ENCODE data around the gene EVI5.
"Not testable (repeated sequence)": the region's sequence is repeated elsewhere in the genome, so short reads cannot be mapped to it uniquely, and the experiment has no call there.

Gene EVI5

GRCh38 chr1:92679980-92680379 is 104.9 kb downstream of the EVI5 start:
- no peak for DNase-seq (ENCODE audit: low read depth)

- DNase-seq (ENCODE audit: low read depth) = no peak
These were observed 121.1 kb downstream of the EVI5 start for GRCh38 chr1:92663775-92664174.

GRCh38 chr1:92662048-92662447 is 122.9 kb downstream of the EVI5 start:
- DNase-seq (ENCODE audit: low read depth) = no peak

GRCh38 chr1:92657701-92658100 is 127.2 kb downstream of the EVI5 start:
- DNase-seq (ENCODE audit: low read depth) = no peak

GRCh38 chr1:92655197-92655801 is 129.6 kb downstream of the EVI5 start:
- no peak for DNase-seq (ENCODE audit: low read depth)

GRCh38 chr1:92653605-92654381 is 131.1 kb downstream of the EVI5 start:
- DNase-seq (ENCODE audit: low read depth) = no peak

GRCh38 chr1:92640686-92641085 is 144.2 kb downstream of the EVI5 start:
- not testable (repeated sequence) for DNase-seq (ENCODE audit: low read depth)

- no peak for DNase-seq (ENCODE audit: low read depth)
These were observed 146.4 kb downstream of the EVI5 start for GRCh38 chr1:92638498-92638897.

- not testable (repeated sequence) for DNase-seq (ENCODE audit: low read depth)
These were observed 149.7 kb downstream of the EVI5 start for GRCh38 chr1:92635203-92635602.

- no peak for DNase-seq (ENCODE audit: low read depth)
These were observed 161.6 kb downstream of the EVI5 start for GRCh38 chr1:92623187-92623778.

GRCh38 chr1:92619466-92620189 is 165.3 kb downstream of the EVI5 start:
- no peak for DNase-seq (ENCODE audit: low read depth)

- DNase-seq (ENCODE audit: low read depth) = no peak
These were observed 183.9 kb downstream of the EVI5 start for GRCh38 chr1:92601044-92601443.

- DNase-seq (ENCODE audit: low read depth) = no peak
These were observed 185.7 kb downstream of the EVI5 start for GRCh38 chr1:92599184-92599583.

- not testable (repeated sequence) for DNase-seq (ENCODE audit: low read depth)
These were observed 195.5 kb downstream of the EVI5 start for GRCh38 chr1:92589361-92589760.

GRCh38 chr1:92587445-92587844 is 197.5 kb downstream of the EVI5 start:
- DNase-seq (ENCODE audit: low read depth) = no peak

GRCh38 chr1:92585831-92586230 is 199.1 kb downstream of the EVI5 start:
- DNase-seq (ENCODE audit: low read depth) = no peak

GRCh38 chr1:92584810-92585209 is 200.1 kb downstream of the EVI5 start:
- DNase-seq (ENCODE audit: low read depth) = not testable (repeated sequence)

GRCh38 chr1:92583821-92584760 is 200.8 kb downstream of the EVI5 start:
- no peak for DNase-seq (ENCODE audit: low read depth)

- DNase-seq (ENCODE audit: low read depth) = no peak
These were observed 207.5 kb downstream of the EVI5 start for GRCh38 chr1:92577261-92577895.

- DNase-seq (ENCODE audit: low read depth) = no peak
These were observed 209.8 kb downstream of the EVI5 start for GRCh38 chr1:92575123-92575522.

- no peak for DNase-seq (ENCODE audit: low read depth)
These were observed 212.4 kb downstream of the EVI5 start for GRCh38 chr1:92572520-92572919.

All from stimulated activated CD8-positive, alpha-beta memory T cell treated with anti-CD3 and anti-CD28 coated beads, Interleukin-15, amount 100 ng/mL, for 24 hours (primary cell).